Measurements from ENCODE around the gene GATB. TPM values are rescaled to one million over a fixed set of nuclear protein-coding genes. Genes with fewer than 3 reads are reported as not detected.

The GATB gene
- total RNA-seq, 1 donor from 2014 or later = 15.7 TPM

DNA sequence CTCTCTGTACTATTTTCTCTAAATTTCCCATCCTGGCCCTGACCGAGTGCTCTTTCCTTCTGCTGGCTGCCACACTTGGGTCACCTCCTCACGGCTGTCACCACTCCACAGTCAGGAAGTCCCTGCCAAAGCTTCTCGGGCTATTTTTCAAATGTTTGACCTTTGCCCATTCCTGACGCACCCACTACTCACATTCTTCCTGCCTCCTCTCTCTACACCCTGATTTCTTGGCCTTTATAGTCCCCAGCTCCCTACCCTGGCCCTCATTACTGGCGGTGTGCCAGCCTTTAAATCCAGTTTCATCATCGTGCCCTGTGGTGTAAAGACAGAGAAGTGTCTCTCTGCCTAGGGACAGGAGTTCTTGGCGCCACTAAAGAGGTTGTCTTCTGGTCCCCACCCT lies 46.4 kb upstream of the GATB start:
- Mint-ChIP-seq H3K27me3 (peaks cover 2% of the 10 kb centered on the region), H3K27ac (no peak overlapping the region), H3K36me3 (ENCODE audit: insufficient read depth) (no peaks in the 10 kb centered on the region), H3K9me3 (ENCODE audit: low read depth) (no peaks in the 10 kb centered on the region), H3K4me1 (ENCODE audit: low read depth) (peaks cover 22% of the 10 kb centered on the region), H3K4me3 (ENCODE audit: low read depth) (no peak overlapping the region)
- no peak for DNase-seq (ENCODE audit: low spot score, unreplicated experiment)
- TF ChIP-seq, protein P1, sequence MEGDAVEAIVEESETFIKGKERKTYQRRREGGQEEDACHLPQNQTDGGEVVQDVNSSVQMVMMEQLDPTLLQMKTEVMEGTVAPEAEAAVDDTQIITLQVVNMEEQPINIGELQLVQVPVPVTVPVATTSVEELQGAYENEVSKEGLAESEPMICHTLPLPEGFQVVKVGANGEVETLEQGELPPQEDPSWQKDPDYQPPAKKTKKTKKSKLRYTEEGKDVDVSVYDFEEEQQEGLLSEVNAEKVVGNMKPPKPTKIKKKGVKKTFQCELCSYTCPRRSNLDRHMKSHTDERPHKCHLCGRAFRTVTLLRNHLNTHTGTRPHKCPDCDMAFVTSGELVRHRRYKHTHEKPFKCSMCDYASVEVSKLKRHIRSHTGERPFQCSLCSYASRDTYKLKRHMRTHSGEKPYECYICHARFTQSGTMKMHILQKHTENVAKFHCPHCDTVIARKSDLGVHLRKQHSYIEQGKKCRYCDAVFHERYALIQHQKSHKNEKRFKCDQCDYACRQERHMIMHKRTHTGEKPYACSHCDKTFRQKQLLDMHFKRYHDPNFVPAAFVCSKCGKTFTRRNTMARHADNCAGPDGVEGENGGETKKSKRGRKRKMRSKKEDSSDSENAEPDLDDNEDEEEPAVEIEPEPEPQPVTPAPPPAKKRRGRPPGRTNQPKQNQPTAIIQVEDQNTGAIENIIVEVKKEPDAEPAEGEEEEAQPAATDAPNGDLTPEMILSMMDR (IDR thresholded peaks at IDR 0.05; ENCODE audit: unreplicated experiment) = no peak

DNA sequence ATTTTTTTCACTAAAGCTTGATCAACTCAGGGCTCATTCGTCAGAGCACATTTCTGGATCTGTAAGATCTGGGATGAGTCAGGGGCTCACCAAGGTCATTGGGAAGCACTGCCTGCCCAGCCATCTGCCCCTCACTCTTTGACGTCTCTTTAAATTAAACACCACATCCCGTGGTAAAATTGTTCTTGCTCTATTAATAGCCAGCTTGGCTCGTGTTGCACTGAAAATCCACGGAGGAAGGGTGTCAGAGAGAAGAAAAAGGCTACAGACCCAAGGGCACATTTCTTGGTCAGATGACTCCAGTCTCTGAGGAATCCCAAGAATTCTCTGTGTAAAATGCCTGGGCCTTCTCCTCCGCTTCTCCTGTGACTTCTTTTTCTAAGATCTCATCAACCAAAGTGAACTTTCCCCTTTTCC lies 45.7 kb upstream of the GATB start:
- no peak overlapping the region for H3K27ac Mint-ChIP-seq
- no peak overlapping the region for H3K4me3 Mint-ChIP-seq (ENCODE audit: low read depth)
- no peak for DNase-seq (ENCODE audit: low spot score, unreplicated experiment)
- H3K27me3 Mint-ChIP-seq = peaks cover 2% of the 10 kb centered on the region
- TF ChIP-seq, protein P1 (IDR thresholded peaks at IDR 0.05; ENCODE audit: unreplicated experiment) = no peak
- H3K4me1 Mint-ChIP-seq (ENCODE audit: low read depth) = peaks cover 22% of the 10 kb centered on the region
- no peaks in the 10 kb centered on the region for H3K36me3 Mint-ChIP-seq (ENCODE audit: insufficient read depth)
- H3K9me3 Mint-ChIP-seq (ENCODE audit: low read depth) = no peaks in the 10 kb centered on the region

DNA sequence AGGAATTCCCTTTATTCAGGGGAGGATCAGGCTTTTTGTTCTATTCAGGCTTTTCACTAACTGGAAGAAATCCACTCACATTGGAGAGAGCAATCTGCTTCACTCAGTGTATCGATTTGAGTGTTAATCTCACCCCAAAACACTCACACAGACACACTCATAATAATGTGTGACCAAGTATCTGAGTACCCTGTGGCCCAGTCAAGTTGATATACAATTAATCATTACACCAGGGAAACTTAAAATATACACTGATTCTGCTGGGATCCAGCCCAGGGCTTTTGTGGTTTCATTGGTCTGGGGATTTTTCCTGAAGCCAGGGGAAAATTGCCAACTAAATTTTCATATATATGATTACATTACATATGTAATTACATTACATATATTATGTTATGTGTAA lies 44.0 kb upstream of the GATB start:
- H3K4me3 Mint-ChIP-seq (ENCODE audit: low read depth) = no peak overlapping the region
- H3K27me3 Mint-ChIP-seq = peaks cover 2% of the 10 kb centered on the region
- no peak for DNase-seq (ENCODE audit: low spot score, unreplicated experiment)
- no peak overlapping the region for H3K27ac Mint-ChIP-seq
- no peaks in the 10 kb centered on the region for H3K9me3 Mint-ChIP-seq (ENCODE audit: low read depth)
- TF ChIP-seq, protein P1 (IDR thresholded peaks at IDR 0.05; ENCODE audit: unreplicated experiment) = no peak
- no peaks in the 10 kb centered on the region for H3K36me3 Mint-ChIP-seq (ENCODE audit: insufficient read depth)
- peaks cover 21% of the 10 kb centered on the region for H3K4me1 Mint-ChIP-seq (ENCODE audit: low read depth)

DNA sequence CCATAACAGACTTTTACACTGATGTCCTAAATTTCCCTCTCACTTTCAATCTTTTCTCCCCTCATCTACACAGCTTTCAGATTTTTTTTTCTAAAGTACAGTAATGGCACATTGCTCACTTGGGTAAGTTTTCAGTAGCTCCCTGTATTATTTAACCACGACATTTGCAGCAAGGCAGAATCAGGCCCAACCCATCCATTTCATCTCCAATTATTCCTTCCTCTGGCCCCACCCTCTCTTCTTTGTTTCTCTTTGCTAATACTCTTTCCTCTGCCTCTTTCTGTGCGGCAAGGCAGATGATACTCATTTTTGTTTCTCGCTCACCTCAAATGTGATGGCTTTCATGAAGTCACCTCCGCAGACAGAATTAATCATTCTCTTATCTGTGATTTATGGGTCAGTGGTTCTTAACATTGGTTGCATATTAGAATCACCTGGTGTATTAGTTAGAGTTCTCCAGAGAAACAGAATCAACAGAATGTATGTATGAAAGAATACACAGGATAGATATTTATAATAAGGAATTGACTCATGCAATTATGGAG lies 43.4 kb upstream of the GATB start:
- no peaks in the 10 kb centered on the region for H3K36me3 Mint-ChIP-seq (ENCODE audit: insufficient read depth)
- no peak for DNase-seq (ENCODE audit: low spot score, unreplicated experiment)
- no peaks in the 10 kb centered on the region for H3K9me3 Mint-ChIP-seq (ENCODE audit: low read depth)
- H3K27me3 Mint-ChIP-seq = peaks cover 4% of the 10 kb centered on the region
- H3K4me3 Mint-ChIP-seq (ENCODE audit: low read depth) = no peak overlapping the region
- H3K27ac Mint-ChIP-seq = no peak overlapping the region
- TF ChIP-seq, protein P1 (IDR thresholded peaks at IDR 0.05; ENCODE audit: unreplicated experiment) = no peak
- H3K4me1 Mint-ChIP-seq (ENCODE audit: low read depth) = peaks cover 18% of the 10 kb centered on the region

DNA sequence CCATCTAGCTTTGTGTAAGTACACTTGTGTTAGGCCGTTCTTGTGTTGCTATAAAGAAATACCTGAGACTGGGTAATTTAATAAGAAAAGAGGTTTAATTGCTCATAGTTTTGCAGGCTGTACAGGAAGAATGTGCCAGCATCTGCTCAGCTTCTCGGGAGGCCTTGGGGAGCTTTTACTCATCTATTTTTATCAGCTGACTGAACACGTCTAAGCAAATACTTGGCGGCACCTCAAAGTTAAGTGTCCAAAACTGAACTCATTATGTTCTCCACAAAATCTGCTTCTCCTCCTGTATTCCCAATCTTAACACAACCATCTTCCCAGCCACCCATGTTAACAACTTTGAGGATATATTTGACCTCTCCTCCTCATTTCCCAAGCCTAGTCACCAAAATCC lies 42.4 kb upstream of the GATB start:
- Mint-ChIP-seq H3K36me3 (ENCODE audit: insufficient read depth) (no peaks in the 10 kb centered on the region), H3K27me3 (peaks cover 7% of the 10 kb centered on the region), H3K9me3 (ENCODE audit: low read depth) (no peaks in the 10 kb centered on the region), H3K4me3 (ENCODE audit: low read depth) (no peak overlapping the region), H3K27ac (no peak overlapping the region), H3K4me1 (ENCODE audit: low read depth) (peaks cover 11% of the 10 kb centered on the region)
- DNase-seq (ENCODE audit: low spot score, unreplicated experiment) = no peak
- TF ChIP-seq, protein P1 (IDR thresholded peaks at IDR 0.05; ENCODE audit: unreplicated experiment) = no peak
